ENCODE data around the gene PPM1E. TPM values are rescaled to one million over a fixed set of nuclear protein-coding genes. Genes with fewer than 3 reads are reported as not detected.

Gene PPM1E
- total RNA-seq, 1 experiment from 2014 or later: 2.9 TPM

- no peaks in the 10 kb centered on the region; the same call in 1 of the 2 replicates for H3K36me3 ChIP-seq (ENCODE audit: control insufficient read depth, insufficient read depth, low read length)
- in situ Hi-C loops (cut with HindIII; ENCODE audit: low pct_unique_long_range_greater_than_20kb, low sequenced_read_pairs): no loop called here
- ATAC-seq (no peak), DNase-seq (ENCODE audit: low read depth, low spot score) (no peak)
- TF ChIP-seq TCF7L2 (IDR thresholded peaks at IDR 0.05; ENCODE audit: low read depth, low read length): no peak
- TF ChIP-seq POLR2AphosphoS5 (IDR thresholded peaks at IDR 0.05; ENCODE audit: low read depth, low read length): no peak
- no peak for TF ChIP-seq CTCF (IDR thresholded peaks at IDR 0.05)
- no peak for TF ChIP-seq REST (IDR thresholded peaks at IDR 0.05; ENCODE audit: insufficient read depth in 1 of 2, low read depth in 2 of 2, low read length in 1 of 2)
- no peak for TF ChIP-seq SIN3A (IDR thresholded peaks at IDR 0.05; ENCODE audit: borderline replicate concordance, insufficient read depth, low read depth, low read length)
- H3K4me3 ChIP-seq (ENCODE audit: low read depth in 2 of 2, low read length in 2 of 2): no peak overlapping the region
- intact Hi-C loops (cut with micrococcal nuclease; ENCODE audit: unreplicated experiment): no loop called here
- ChIA-PET CTCF (no interaction called here), POLR2A (no interaction called here)
- no peak overlapping the region for H3K27ac ChIP-seq (ENCODE audit: low read length)
- no peaks in the 10 kb centered on the region for H3K4me1 ChIP-seq (ENCODE audit: control insufficient read depth, insufficient read depth, low read length)
- H3K9me3 ChIP-seq (ENCODE audit: control insufficient read depth, insufficient read depth, low read depth, low read length): no peaks in the 10 kb centered on the region
- BruUV-seq (replicated peaks): no TSS peak
- H3K27me3 ChIP-seq (ENCODE audit: control insufficient read depth, insufficient read depth, low read length): no peaks in the 10 kb centered on the region
Measured at GRCh38 chr17:58873926-58874325, 118.3 kb downstream of the PPM1E start.

- CTCF ChIA-PET: no interaction called here
- Histone ChIP-seq H3K4me1 (ENCODE audit: control insufficient read depth, insufficient read depth, low read length) (no peaks in the 10 kb centered on the region), H3K36me3 (ENCODE audit: control insufficient read depth, insufficient read depth, low read length) (no peaks in the 10 kb centered on the region; the same call in 1 of the 2 replicates), H3K9me3 (ENCODE audit: control insufficient read depth, insufficient read depth, low read depth, low read length) (no peaks in the 10 kb centered on the region), H3K27ac (ENCODE audit: low read length) (no peak overlapping the region), H3K27me3 (ENCODE audit: control insufficient read depth, insufficient read depth, low read length) (no peaks in the 10 kb centered on the region), H3K4me3 (ENCODE audit: low read depth in 2 of 2, low read length in 2 of 2) (no peak overlapping the region)
- ATAC-seq: no peak
- POLR2A ChIA-PET: no interaction called here
- DNase-seq (ENCODE audit: low read depth, low spot score): no peak
- BruUV-seq (replicated peaks): no TSS peak
- intact Hi-C loops (cut with micrococcal nuclease; ENCODE audit: unreplicated experiment): no loop called here
- in situ Hi-C loops (cut with HindIII; ENCODE audit: low pct_unique_long_range_greater_than_20kb, low sequenced_read_pairs): no loop called here
- TF ChIP-seq TCF7L2 (IDR thresholded peaks at IDR 0.05; ENCODE audit: low read depth, low read length): no peak
- TF ChIP-seq CTCF (IDR thresholded peaks at IDR 0.05): no peak
- TF ChIP-seq REST (IDR thresholded peaks at IDR 0.05; ENCODE audit: insufficient read depth in 1 of 2, low read depth in 2 of 2, low read length in 1 of 2): no peak
Measured at GRCh38 chr17:58875261-58875660, 119.6 kb downstream of the PPM1E start.
